Measurements from ENCODE around the gene MICB.
"Not testable (repeated sequence)": the region's sequence is repeated elsewhere in the genome, so short reads cannot be mapped to it uniquely, and the experiment has no call there.

MICB gene

GRCh38 chr6:31497531-31498476, at the start of gene MICB:
MICB (plus strand) TSS chr6:31498145; CDS start chr6:31498194, 49 bp downstream.
- DNase-seq (ENCODE audit: low read depth): peak; percentile 72

- no peak for DNase-seq (ENCODE audit: low read depth)
Observed at GRCh38 chr6:31450751-31451150, 47.2 kb upstream of the MICB start.

- DNase-seq (ENCODE audit: low read depth): no peak
Observed at GRCh38 chr6:31452859-31453258, 45.1 kb upstream of the MICB start.

- DNase-seq (ENCODE audit: low read depth): no peak
Observed at GRCh38 chr6:31453259-31453658, 44.7 kb upstream of the MICB start.

GRCh38 chr6:31459864-31460263, 38.1 kb upstream of the MICB start:
- DNase-seq (ENCODE audit: low read depth): not testable (repeated sequence)

GRCh38 chr6:31460361-31461025, 37.5 kb upstream of the MICB start:
- DNase-seq (ENCODE audit: low read depth): no peak

GRCh38 chr6:31462026-31462963, 35.6 kb upstream of the MICB start:
- DNase-seq (ENCODE audit: low read depth): no peak

- peak; percentile 86 for DNase-seq (ENCODE audit: low read depth)
Observed at GRCh38 chr6:31462964-31463870, 34.7 kb upstream of the MICB start.

- DNase-seq (ENCODE audit: low read depth): no peak
Observed at GRCh38 chr6:31464252-31465184, 33.4 kb upstream of the MICB start.

GRCh38 chr6:31465185-31465536, 32.8 kb upstream of the MICB start:
- no peak for DNase-seq (ENCODE audit: low read depth)

- DNase-seq (ENCODE audit: low read depth): no peak
Observed at GRCh38 chr6:31465718-31466117, 32.2 kb upstream of the MICB start.

- no peak for DNase-seq (ENCODE audit: low read depth)
Observed at GRCh38 chr6:31466466-31466865, 31.5 kb upstream of the MICB start.

- no peak for DNase-seq (ENCODE audit: low read depth)
Observed at GRCh38 chr6:31467151-31467550, 30.8 kb upstream of the MICB start.

- no peak for DNase-seq (ENCODE audit: low read depth)
Observed at GRCh38 chr6:31468311-31468710, 29.6 kb upstream of the MICB start.

GRCh38 chr6:31470801-31471200, 27.1 kb upstream of the MICB start:
- DNase-seq (ENCODE audit: low read depth): no peak

GRCh38 chr6:31471711-31472110, 26.2 kb upstream of the MICB start:
- no peak for DNase-seq (ENCODE audit: low read depth)

- no peak for DNase-seq (ENCODE audit: low read depth)
Observed at GRCh38 chr6:31472259-31472658, 25.7 kb upstream of the MICB start.

- no peak for DNase-seq (ENCODE audit: low read depth)
Observed at GRCh38 chr6:31473244-31473643, 24.7 kb upstream of the MICB start.

- DNase-seq (ENCODE audit: low read depth): no peak
Observed at GRCh38 chr6:31473780-31474761, 23.9 kb upstream of the MICB start.

Data from stimulated activated CD8-positive, alpha-beta memory T cell treated with anti-CD3 and anti-CD28 coated beads, Interleukin-15, amount 100 ng/mL, for 1 hour (primary cell).